RWPE1 (cell line): Measurements from ENCODE around the gene PPA2.
"Not testable (repeated sequence)": the region's sequence is repeated elsewhere in the genome, so short reads cannot be mapped to it uniquely, and the experiment has no call there.

Experiments used
- CTCF ChIA-PET: fragments of 350-600 bp; sonication (Branson Sonifier 250); formaldehyde crosslinking; extraction: SDS; loops from one replicate; lab custom pipeline; 2021; lab: Yijun Ruan, JAX
- POLR2A ChIA-PET: fragments of 400-600 bp; formaldehyde crosslinking; extraction: SDS; loops from one replicate; lab custom pipeline; 2020; ENCODE audit warnings: antibody characterized with exemption; ENCODE audit not compliant: low non-redundant PET; lab: Yijun Ruan, JAX
- DNase-seq: peaks from one replicate; pipeline ENCODE4 v3.0.0; 2012; ENCODE audit warnings: low spot score
- H3K27ac ChIP-seq: fragments of 450-650 bp; 2 replicates; pipeline ENCODE4 v1.5.1; 2017
- CTCF ChIP-seq: fragments of 450-650 bp; conservative IDR thresholded peaks from 2 replicates; pipeline ENCODE4 v1.5.1; 2017; ENCODE audit warnings: low read depth, mild to moderate bottlenecking

The PPA2 gene

DNA sequence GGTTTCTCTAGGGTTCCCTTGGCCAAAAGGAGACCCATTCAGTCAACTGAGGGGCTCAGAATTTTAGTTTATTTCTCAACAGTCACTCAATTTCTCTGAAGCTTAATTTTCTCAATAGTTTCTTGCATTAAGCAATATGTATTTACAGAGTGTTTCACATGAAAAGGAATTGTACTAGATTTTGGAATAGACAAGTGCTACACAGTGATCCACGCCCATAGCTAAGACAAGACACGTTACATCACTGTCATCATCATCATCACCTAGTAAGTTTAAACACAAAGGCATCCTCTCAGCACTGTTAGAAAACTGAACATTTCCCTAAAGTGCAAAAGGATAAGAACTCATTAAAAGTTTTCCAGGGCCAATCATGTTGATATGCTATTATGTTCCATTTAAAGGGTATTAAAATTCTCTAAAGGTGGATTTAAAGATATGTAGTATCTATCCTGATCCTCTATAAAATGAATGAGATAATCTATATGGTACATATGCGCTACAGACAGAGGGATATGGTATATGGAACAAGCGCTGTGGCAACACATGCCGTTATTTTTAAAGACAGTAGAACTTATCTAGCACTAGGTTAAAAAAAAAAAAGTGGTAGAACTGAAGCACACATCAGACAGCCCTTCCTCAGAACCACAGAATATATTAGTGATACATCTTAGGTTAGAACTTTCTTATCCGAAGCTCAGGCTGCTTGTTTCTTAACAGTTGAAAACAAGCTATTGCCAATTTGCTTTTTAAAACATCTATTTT lies 12.1 kb downstream of the PPA2 start:
- no peak for TF ChIP-seq CTCF
- no peak for DNase-seq
- POLR2A ChIA-PET: no interaction called here
- CTCF ChIA-PET: interaction anchor here (0.6 kb wide), 1 partner anchor 506 kb away, joined by 4 read pairs; no protein-coding TSS in a partner anchor
- no peak overlapping the region for H3K27ac ChIP-seq

DNA sequence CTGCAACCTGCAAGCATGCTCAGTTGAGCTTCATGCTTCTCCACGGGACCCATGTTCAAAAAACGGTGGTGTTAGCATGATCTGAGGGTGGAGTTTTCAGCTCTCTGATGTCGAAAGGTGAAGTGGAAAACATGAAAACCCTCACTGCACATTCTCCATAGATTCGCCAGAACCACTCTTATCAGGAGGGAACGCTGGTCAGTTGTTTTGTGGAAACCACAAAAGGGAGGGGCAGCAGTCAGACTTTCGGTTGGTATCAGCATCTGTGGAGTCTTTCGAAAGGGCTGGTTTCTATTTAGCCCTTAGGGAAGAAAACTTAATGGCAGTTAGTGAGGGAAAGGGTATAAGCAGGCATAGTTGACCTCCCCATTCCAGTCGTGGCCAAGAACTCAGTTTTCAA lies 12.6 kb downstream of the PPA2 start:
- ChIA-PET CTCF (no interaction called here), POLR2A (no interaction called here)
- no peak overlapping the region for H3K27ac ChIP-seq
- DNase-seq: no peak
- no peak for TF ChIP-seq CTCF

GRCh38 chr4:105460306-105460705 lies 13.6 kb downstream of the PPA2 start:
- no peak overlapping the region for H3K27ac ChIP-seq
- TF ChIP-seq CTCF: no peak
- ChIA-PET CTCF (interaction anchor here (0.6 kb wide), 1 partner anchor 255 kb away, joined by 4 read pairs; no protein-coding TSS in a partner anchor), POLR2A (no interaction called here)
- no peak for DNase-seq

GRCh38 chr4:105458541-105458940 lies 15.3 kb downstream of the PPA2 start:
- H3K27ac ChIP-seq, CTCF ChIA-PET, DNase-seq, POLR2A ChIA-PET: not testable (repeated sequence)

DNA sequence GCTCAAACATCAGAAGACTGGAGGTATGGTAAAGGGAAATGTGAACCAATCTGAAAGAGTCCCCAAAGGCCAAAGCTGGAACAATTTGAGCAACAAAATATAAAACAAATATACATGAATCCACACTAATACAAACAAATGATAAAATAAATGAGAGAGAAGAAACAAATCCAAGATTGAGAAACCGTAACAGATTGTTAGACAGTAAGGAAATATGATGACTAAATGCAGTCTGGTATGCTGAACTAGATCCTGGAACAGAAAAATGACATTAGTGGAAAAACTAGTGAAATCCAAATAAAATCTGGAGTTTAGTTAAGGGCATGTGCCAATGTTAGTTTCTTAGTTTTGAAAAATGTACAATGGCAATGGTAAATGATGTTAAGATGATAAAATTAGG lies 15.9 kb downstream of the PPA2 start:
- ChIA-PET CTCF (no interaction called here), POLR2A (no interaction called here)
- H3K27ac ChIP-seq: no peak overlapping the region
- no peak for DNase-seq
- no peak for TF ChIP-seq CTCF

DNA sequence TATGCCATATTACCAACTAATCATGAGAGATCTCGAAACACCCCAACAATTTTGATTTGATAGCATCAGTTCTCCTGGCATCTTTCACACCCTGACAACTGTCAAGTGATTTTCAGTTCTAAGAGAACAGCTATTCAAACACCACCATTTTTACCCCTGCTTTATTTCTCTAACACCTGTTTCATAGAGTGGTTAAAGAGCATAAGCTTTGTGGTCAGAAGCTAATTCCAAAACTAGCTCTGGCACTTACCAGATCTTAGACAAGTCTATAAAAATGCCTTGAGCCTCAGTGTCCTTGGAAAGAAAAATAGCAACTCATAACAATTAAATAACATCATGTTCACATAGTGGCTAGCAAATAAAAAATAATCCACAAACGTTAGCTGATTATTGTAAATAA lies 17.9 kb downstream of the PPA2 start:
- ChIA-PET POLR2A (no interaction called here), CTCF (interaction anchor here (0.5 to 1.1 kb wide), 3 partner anchors 11 to 18 kb away, joined by 3 to 4 read pairs (median 3); partner anchors contain the start of gene PPA2)
- no peak for TF ChIP-seq CTCF
- DNase-seq: no peak
- no peak overlapping the region for H3K27ac ChIP-seq

DNA sequence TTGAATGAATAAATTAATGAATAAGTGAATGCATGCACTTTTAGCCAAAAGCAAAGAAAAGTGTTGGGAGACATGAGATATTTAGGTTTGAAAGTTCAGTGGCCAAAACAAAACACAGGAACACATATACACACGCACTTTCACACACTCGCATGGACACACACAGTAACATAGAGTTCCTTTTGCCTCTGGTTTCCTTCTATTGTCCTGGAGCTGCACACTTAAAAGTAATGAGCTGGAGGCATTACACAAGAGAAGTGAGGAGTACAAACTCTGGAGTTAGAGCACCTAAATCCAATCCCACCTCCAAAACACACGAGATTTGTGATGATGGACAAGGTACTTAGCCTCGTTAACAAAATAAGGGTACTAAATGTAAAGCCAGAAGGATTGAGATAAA lies 18.7 kb downstream of the PPA2 start:
- H3K27ac ChIP-seq: no peak overlapping the region
- POLR2A ChIA-PET: no interaction called here
- DNase-seq: no peak
- no peak for TF ChIP-seq CTCF
- CTCF ChIA-PET: no interaction called here
